Inferior parietal cortex (tissue), 1 donor: ENCODE data around the gene RPP40.
A peak's percentile ranks its signal among the peaks of the same experiment; 100 is the strongest.
"Not testable (repeated sequence)": the region's sequence is repeated elsewhere in the genome, so short reads cannot be mapped to it uniquely, and the experiment has no call there.

Experiments used
- DNase-seq: peaks from one replicate; pipeline ENCODE4 v3.0.0-alpha.2; 2016; ENCODE audit errors: extremely low spot score

Gene RPP40, protein sequence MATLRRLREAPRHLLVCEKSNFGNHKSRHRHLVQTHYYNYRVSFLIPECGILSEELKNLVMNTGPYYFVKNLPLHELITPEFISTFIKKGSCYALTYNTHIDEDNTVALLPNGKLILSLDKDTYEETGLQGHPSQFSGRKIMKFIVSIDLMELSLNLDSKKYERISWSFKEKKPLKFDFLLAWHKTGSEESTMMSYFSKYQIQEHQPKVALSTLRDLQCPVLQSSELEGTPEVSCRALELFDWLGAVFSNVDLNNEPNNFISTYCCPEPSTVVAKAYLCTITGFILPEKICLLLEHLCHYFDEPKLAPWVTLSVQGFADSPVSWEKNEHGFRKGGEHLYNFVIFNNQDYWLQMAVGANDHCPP

DNA sequence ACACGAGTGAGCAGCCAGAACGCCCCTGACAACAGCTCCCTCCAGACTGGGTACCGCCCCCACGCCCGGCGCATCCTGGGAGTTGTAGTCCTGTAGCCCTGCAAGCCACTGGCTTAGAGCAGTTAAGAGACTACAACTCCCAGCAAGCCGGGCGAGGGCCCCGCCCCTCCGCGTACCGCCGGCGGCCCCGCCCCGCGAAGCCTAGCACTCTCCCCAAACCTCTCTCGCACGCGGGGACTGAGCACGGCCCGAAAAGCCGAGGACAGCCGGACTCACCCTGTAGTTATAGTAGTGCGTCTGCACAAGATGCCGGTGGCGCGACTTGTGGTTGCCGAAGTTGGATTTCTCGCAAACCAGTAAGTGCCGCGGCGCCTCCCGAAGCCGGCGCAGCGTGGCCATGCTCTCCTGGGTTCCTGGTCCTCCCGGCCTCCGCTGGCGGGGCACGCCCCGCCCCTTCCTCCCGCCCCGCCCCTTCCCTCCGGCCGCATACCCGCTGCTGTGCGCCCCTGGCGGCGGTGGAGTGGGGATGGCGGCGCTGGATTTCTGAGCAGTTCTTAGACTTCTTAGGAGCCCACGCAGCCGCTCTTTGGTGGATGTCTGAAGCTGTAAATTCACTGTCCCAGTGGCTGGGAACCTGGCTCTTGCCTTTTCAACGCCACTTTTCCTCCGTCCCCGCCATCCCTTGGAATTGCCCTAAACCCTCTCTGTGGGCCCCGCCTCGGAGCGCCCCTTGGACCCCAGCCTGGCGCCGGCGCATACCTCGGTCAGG lies at the start of gene RPP40:
TSS of gene RPP40 (minus strand) at position 434 of the 769 bp plus-strand sequence. CDS start at position 399, 35 bp downstream.
- peak; percentile 94 for DNase-seq

DNA sequence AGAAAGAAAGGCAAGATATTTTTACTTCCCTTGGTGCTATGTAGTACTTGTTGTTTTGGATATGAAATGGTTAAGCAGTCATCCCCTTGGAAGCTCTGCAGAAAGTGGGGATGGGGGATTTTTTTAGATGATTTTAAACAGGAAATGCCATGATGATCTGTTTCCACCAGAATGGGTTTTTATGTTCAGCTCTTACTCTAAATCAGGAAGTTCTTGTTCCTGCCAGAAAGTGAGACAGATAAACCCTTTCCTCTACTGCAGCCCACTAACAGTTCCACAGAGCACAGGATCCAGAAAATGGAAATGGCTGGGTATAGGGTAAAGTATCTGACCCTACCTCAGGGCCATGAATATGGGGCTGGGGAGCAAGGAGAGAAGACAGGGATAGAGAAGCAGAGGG lies 49.2 kb upstream of the RPP40 start:
- DNase-seq, result no peak

DNA sequence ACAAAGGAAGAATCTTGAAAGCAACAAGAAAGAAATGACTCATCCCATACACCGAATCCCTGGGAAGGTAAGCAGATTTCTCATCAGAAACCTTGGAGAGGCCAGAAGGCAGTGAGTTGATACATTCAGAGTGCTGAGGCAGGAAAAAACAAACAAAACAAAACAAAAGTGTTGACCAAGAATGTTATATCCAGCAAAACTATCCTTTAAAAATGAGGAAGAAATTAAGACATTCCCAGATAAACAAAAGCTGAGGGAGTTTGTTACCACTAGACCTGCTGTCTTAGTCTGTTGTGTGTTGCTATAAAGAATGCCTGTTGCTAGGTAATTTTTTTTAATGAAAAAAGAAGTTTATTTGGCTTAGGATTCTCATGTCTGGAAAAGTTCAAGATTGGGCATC lies 47.6 kb upstream of the RPP40 start:
- no peak for DNase-seq

DNA sequence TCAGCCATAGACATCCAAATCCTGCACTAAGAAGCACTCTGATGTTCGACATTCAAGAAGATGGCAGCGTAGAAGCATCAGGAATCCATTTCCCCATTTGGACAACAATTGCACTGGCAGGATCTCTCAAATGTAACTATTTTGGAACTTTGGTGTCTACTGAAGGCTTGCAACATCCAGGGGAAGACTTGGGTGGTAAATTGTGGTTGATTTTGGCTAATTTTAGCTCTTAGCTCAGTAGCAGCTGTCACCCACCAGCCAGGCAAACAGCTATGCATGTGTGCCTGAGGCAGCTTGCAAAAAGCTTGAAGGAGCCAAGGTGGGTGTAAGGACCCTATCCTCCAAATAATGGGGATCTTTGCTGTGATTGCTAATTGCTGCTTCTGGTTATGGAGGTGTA lies 46.2 kb upstream of the RPP40 start:
- DNase-seq, result no peak

DNA sequence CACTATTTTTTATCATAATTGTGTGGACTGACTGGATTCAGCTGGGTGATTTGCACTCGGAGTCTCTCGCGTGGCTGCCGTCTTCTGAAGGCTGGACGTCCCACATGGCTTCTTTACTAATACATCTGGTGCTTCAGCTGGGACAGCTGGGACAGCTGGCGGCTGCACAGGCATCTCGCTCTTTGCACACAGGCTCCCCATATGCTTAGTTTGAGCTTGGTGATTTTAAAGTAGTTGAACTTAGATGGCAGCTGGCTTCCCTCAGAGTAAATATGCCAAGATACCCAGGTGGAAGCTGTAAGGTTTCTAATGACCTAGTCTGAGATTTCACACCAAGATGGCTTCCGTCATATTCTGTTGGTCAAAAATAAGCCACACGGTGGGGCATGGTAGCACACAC lies 42.6 kb upstream of the RPP40 start:
- no peak for DNase-seq

DNA sequence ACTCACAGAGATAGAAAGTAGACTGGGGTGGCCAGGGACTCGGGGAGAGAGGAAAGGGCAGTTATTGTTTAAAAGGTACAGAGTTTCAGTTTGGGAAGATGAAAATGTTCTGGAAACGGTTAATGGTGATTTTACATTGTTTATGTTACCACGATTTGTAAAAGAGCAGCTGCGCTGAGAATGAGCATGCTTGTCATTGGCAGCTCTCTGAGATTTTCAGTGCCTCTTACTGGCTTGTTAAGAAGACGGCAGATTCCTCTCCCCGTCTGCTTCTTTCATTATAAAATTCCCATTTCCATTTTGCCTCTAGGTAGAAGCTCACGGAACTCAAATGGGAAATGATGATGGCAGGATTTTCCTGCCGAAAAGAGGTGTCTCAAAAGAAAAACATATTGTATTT lies 41.6 kb upstream of the RPP40 start:
- DNase-seq, result no peak

DNA sequence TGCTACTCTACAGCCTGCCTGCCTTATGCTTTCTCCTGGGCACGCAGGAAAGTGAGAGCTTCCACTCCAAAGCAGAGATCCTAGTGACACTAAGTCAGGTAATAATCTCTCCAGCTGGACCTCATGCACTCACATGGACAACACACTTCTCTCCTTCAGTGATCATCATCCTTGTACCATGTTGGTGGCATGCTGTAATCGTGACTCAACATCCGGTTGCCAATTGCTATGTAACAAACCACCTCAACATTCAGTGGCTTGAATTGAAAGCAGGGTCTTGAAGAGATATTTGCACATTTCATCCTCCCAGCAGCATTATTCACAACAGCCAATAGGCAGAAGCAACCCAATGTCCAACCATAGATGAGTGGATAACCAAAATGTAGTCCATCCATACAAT lies 41.0 kb upstream of the RPP40 start:
- DNase-seq, result no peak

DNA sequence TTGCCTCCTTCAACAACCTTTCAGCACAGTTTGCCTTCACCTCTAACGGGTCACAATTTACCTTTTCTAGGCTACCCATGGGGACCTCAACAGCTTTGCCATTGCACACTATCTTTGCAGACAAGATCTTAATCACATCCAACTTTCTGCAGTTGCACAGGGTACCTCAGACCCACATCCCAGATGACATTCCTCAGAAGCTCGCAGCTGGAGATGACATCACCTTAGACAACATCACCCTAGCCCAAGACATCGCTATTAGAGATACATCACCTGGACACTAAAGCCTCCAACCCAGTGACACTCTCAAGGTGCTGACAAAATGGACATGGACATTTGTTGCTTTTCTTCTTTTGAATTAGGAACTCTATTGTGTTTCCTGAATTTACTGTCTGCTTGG lies 38.6 kb upstream of the RPP40 start:
- no peak for DNase-seq

DNA sequence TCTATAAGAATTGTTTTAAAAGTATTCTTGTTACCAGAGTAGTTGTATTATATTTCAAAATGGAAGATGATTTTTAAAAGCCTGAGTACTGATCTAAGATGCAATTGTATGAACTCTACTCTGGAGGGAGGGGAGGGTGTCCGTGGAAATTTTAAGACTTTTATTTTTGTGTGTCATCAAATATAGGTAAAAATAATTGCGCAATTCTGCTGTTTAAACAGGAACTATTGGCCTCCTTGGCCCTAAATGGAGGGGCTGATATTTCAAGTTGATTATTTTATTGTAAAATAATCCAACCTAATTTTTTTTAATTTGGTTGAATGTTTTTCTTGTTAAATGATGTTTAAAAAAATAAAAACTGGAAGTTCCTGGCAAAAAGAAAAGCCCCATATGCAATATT lies 38.1 kb upstream of the RPP40 start:
- DNase-seq, result no peak

DNA sequence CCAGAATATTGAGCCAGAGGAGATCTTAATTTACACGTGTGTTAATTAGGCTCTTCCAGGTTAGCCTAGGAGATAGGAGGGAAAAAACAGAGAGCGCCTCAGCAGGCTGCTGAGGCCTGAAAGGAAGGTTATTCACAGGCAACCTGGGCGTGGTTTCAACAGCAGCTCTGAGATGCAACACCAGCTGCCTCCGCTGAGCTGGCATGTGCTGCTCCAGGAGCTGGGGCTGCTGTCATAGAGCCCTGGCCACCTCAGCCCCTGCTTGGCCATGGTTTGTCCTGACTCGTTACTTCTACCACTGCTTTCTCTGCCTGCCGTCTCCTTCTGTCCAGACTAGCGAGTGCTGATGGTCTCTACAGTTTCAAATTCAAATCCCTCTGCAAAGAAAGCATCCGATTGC lies 32.4 kb upstream of the RPP40 start:
- DNase-seq, result no peak

DNA sequence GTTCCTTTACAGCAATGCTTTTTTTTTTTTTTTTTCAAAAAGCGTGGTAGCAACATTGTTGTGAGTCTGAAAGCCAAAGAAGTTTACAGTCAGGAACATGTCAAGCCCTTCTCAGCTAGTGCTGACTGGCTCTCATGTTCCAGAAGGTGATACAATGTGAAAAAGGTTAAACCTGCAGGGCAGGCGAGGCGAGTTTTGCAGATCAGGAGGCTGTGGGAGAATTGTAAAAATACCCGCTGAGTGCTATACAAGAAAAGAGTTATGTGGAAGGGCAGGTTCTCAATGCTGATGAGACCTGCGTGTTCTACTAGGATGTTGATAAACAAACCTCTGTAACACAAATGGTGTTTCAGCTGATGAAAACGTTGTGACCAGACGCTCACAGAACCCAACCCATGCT lies 30.9 kb upstream of the RPP40 start:
- DNase-seq, result no peak

DNA sequence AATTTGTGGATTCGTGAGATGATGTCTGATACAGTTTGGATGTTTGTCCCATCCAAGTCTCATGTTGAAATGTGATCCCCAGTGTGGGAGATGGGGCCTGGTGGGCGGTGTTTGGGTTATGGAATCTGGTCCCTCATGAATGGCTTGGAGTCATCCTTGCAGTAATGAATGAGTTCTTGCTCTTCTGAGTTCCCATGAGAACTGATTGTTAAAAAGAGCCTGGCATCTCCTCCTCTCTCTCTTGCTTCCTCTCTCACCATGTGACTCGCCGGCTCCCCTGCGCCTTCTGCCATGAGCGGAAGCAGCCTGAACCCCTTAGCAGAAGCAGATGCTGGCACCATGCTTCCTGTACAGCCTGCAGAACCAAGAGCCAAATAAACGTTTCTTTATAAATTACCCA lies 30.5 kb upstream of the RPP40 start:
- DNase-seq, result no peak

DNA sequence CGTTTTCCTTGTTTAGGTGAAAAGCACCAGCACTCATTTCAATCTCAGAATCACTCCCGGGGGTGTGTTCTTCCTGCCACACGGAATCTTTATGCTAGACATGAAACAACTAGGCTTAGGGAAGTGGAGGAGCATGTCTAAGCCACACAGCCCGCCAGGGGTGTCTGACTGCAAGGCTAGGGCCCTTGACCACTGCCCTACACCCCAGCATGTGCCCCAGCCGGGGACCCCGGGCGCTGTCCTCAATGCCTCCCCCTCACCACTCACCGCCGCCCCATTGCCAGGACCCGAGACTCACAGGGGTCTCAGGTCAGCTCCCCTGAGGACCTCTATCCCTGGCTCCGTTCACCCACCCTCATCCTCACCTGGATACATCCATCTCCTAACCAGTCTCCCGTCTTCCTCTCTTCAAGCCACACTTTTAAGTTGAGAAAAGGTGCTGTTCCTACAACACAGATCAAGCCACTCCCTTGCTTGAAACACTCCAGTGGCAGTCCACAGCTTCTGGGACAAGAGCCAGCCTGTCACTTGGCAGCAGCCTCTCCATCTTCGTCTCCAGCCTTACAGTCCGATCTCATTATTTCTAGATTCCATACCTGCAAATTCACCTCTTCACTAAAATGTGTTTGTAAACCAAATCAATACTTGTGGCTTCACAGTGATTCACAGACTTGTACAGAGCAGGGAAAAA lies 29.5 kb upstream of the RPP40 start:
- DNase-seq, result not testable (repeated sequence)

DNA sequence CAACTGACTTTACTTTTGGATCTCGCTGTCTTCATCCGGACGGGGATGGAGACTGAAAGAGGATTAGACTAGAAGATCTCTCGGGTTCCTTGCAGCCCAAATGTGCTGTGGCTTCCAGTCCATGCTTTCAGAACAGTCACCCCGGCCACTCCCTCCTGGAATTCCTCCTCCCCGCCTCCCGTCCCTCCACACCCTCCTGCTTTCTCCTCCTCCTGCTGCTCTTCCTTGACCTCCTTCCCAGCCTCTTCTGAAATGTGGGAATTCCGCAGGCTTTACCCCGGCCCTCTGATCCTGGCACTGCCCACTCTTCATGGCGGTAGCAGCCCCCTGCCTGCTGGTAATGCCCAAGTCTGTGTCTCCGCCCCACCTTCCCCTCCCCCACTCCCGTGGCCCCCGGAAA lies 28.9 kb upstream of the RPP40 start:
- not testable (repeated sequence) for DNase-seq

DNA sequence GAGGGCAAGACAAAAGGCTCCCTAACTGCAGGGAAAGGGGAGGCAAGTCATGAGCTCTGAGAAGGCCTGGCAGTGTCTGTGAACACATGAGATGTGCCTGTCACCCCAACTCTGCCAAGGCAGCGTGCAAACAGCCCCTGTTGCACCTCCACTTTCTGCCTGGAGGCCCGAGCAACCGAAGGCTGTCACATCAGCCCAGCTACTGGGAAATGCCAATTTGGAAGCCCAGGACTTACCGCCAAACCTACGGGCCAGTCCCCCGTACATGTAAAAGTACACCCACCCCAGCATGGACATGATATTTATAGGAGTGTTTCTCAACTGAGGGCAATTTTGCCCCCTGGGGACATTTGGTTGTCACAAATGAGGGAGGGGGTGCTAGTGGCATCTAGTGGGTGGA lies 27.3 kb upstream of the RPP40 start:
- DNase-seq, result no peak

DNA sequence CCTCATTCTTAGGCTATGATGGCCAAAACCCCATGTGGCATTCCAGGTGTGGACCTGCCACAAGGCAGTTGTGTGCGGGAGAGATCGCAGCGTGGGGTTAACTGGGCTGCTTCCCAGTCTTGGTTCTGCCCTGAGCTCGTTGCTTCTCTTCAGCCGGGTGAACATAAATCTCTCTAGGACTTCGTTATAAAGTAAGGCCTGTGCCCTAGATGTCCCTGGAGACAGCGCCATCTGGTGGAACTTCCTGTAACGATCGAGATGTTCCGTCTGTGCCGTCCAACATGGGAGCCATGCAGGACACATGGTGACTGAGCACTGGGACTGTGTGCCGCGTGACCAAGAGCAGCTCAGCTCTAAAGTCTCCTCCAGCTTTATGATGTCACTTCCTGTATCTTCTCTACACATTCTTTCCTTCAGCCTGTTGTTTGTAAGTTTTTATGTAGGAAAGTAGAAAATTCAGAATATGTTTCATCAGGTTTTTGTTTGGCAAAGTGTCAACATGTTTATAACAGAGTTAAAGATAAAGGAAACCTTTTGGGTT lies 26.8 kb upstream of the RPP40 start:
- peak; percentile 81 for DNase-seq

DNA sequence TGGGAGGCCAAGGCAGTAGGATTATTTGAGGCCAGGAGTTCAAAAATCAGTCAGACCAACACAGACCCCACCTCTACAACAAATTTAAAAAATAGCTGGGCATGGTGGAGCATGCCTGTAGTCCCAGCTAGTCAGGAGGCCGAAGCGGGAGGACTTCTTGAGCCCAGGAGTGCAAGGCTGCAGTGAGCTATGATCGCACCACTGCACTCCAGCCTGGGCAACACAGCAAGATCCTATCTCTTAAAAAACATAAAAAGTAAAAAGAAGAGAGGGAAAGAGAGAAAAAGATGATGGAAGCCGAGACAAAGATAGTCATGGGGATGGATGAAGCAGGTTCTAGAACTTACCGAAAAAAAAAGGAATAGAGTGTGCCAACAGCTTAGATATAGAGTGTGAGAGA lies 25.8 kb upstream of the RPP40 start:
- DNase-seq, result no peak

DNA sequence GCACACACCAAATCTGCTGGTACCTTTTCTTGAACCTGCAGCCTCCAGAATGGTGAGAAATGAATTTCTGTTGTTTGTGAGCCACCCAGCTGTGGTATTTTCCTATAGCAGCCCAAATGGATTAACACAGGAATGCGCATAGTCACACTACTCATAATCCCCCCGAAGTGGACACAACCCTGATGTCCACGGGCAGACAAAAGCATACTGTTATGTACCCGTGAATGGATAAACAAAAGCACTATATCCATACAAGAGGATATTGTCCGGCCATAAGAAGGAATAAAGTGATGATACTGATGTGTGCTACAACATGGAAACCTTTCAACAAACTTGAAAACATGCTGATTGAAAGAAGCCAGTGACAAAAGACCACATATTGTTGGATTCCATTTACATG lies 25.1 kb upstream of the RPP40 start:
- DNase-seq, result no peak

DNA sequence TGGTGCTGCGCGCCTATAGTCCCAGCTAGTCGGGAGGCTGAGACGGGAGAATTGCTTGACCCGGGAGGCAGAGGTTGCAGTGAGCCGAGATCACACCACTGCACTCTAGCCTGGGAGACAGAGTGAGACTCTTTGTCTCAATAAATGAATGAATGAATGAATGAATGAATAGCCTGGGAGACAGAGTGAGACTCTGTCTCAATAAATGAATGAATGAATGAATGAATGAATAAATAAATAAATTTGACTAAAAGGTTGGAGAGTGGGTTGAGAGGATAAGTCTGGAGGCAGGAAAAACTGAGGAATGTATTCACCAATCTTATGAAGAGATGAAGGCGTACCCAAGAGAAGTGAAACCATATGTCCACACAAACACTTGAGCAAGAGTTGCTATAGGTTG lies 24.5 kb upstream of the RPP40 start:
- no peak for DNase-seq

DNA sequence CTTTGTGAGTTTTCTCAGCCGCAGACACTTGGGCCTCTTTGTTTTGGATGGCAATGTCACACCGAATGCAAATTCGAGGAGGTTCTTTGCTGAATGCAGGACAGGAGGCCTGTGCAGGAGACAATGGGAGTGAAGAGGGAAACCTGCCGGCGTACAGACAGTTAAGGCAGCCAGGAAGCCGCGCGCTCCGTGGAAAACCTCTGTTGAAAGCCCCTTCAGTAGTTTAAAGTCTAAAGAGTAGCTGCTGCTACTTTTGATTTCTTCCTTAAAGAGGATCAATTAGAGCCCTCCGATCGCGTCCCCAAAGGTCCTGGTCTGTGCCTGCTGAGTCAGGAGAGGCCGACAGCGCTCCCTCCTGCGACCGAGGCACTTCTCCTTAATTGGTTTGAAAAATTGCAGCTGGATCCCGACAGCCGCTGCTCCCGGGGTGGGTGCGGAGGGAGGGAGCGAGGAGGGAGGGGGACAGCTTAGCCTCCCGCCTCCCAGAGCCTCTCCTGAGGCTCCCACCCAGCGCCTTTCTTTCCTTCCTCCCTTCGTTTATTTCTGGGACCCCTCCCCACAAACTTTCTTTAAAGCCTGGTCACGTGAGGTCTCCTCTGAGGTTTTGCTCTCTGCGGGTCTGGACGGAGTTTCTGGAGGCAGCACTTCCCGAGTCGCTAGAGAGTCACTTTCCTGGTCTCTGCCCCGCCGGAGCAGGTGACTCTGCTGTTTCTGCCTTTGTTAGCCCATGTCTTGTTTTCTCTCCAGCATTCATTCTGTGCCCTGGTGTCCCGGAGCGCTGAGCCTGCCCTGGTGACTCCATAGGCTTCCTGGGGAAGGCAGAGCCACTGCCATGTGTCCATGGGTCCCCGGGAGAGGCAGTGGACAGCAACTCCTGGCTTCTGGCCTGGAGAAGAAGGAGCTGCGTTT lies 22.3 kb upstream of the RPP40 start:
- DNase-seq, result no peak

DNA sequence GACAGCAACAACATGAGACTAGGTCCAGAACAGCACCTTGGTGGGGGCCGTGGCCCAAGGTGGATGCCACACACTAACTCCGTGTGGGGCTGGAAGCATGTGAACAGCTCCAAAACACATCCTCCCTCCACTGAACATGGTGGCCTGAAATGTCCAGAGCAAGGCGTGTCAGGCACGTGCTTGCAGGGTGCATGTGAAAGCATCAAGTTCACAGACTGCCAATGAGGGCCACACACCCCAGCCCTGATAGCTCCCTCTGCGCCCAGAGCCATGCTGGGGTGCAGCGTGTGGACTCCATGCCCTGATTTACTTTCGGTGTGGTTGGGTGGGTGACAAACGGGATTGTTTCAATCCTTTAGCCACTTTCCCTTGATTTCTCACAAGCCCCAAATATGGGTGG lies 20.1 kb upstream of the RPP40 start:
- DNase-seq, result no peak
